NCI-H82 (cell line): ENCODE measurements around the gene MARCHF11.

Experiments
- DNase-seq: peaks from one replicate; lab custom pipeline; 2025; lab: John Stamatoyannopoulos, UW

Gene MARCHF11

GRCh38 chr5:16051246-16051755 is 128.3 kb downstream of the MARCHF11 start:
- DNase-seq: no peak

GRCh38 chr5:16050414-16050813 is 129.2 kb downstream of the MARCHF11 start:
- no peak for DNase-seq

- no peak for DNase-seq
These were observed 129.8 kb downstream of the MARCHF11 start for GRCh38 chr5:16049761-16050160.

- DNase-seq: no peak
These were observed 131.5 kb downstream of the MARCHF11 start for GRCh38 chr5:16048132-16048531.

GRCh38 chr5:16043349-16043965 is 136.1 kb downstream of the MARCHF11 start:
- DNase-seq: no peak

GRCh38 chr5:16037121-16037845 is 142.3 kb downstream of the MARCHF11 start:
- no peak for DNase-seq

- no peak for DNase-seq
These were observed 145.1 kb downstream of the MARCHF11 start for GRCh38 chr5:16034319-16035001.

- peak; percentile 26 for DNase-seq
These were observed 146.2 kb downstream of the MARCHF11 start for GRCh38 chr5:16033187-16033925.

- no peak for DNase-seq
These were observed 150.9 kb downstream of the MARCHF11 start for GRCh38 chr5:16028708-16029107.

GRCh38 chr5:16025681-16026080 is 153.9 kb downstream of the MARCHF11 start:
- no peak for DNase-seq

GRCh38 chr5:16018970-16019369 is 160.6 kb downstream of the MARCHF11 start:
- peak; percentile 37 for DNase-seq

- no peak for DNase-seq
These were observed 161.9 kb downstream of the MARCHF11 start for GRCh38 chr5:16017720-16018119.
